LNCaP clone FGC (cell line): ENCODE data around the gene SPATA9.

Source experiments
- DNase-seq: peaks from one replicate; pipeline ENCODE4 v3.0.0-alpha.2; 2011; ENCODE audit warnings: low read depth
- H3K4me3 ChIP-seq: 2 replicates; pipeline ENCODE4 v1.5.1; 2011; ENCODE audit warnings: mild to moderate bottlenecking, low read depth, low read length, control low read depth
- TF ChIP-seq, protein P1 (sequence below): IDR thresholded peaks from 2 replicates; pipeline ENCODE4 v1.5.1; 2012; ENCODE audit warnings: mild to moderate bottlenecking; ENCODE audit not compliant: control insufficient read depth, insufficient read depth; ENCODE audit errors: extremely low read depth

SPATA9 gene

DNA sequence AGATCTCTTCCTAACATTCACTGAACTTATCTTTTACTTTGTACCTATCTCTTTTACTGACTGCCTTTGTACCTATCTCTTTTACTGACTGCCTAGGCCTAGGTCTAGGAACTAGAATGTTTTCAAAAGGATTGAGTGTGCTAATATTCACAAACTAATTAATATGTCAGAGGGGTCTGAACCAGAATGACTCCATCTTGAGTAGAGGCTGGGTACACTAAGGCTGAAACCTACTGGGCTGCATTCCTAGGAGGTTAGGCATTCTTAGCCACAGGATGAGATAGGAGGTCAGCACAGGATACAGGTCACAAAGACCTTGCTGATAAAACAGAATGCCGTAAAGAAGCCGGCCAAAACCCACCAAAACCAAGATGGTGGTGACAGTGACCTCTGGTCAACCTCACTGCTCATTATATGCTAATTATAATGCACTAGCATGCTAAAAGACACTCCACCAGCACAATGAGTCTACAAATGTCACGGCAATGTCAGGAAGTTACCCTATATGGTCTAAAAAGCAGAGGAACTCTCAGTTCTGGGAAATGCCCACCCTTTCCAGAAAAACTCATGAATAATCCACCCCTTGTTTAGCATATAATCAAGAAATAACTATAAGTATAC, 45.8 kb upstream of the SPATA9 start:
- TF ChIP-seq, protein P1, sequence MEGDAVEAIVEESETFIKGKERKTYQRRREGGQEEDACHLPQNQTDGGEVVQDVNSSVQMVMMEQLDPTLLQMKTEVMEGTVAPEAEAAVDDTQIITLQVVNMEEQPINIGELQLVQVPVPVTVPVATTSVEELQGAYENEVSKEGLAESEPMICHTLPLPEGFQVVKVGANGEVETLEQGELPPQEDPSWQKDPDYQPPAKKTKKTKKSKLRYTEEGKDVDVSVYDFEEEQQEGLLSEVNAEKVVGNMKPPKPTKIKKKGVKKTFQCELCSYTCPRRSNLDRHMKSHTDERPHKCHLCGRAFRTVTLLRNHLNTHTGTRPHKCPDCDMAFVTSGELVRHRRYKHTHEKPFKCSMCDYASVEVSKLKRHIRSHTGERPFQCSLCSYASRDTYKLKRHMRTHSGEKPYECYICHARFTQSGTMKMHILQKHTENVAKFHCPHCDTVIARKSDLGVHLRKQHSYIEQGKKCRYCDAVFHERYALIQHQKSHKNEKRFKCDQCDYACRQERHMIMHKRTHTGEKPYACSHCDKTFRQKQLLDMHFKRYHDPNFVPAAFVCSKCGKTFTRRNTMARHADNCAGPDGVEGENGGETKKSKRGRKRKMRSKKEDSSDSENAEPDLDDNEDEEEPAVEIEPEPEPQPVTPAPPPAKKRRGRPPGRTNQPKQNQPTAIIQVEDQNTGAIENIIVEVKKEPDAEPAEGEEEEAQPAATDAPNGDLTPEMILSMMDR, result no peak
- no peak overlapping the region for H3K4me3 ChIP-seq
- no peak for DNase-seq

DNA sequence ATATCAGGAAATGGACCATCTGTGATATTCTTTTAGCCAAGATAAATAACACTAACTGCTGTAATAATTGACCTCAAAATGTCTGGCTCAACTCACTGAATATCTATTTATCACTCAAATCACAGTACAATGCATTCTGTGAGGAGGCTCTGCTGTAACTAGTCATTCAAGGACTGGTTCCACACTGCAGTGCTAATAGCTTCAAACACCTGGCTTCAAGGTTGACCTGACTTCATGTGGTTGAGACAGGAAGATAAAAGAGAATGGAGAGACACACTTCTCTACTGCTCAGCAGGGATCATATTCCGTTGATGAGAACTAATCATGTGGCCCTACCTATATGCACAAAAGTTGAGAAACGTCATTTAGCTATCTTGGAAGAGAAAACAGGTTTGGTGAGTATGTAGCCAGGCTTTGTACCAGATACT, 45.0 kb upstream of the SPATA9 start:
- TF ChIP-seq, protein P1, result no peak
- DNase-seq, result no peak
- no peak overlapping the region for H3K4me3 ChIP-seq

DNA sequence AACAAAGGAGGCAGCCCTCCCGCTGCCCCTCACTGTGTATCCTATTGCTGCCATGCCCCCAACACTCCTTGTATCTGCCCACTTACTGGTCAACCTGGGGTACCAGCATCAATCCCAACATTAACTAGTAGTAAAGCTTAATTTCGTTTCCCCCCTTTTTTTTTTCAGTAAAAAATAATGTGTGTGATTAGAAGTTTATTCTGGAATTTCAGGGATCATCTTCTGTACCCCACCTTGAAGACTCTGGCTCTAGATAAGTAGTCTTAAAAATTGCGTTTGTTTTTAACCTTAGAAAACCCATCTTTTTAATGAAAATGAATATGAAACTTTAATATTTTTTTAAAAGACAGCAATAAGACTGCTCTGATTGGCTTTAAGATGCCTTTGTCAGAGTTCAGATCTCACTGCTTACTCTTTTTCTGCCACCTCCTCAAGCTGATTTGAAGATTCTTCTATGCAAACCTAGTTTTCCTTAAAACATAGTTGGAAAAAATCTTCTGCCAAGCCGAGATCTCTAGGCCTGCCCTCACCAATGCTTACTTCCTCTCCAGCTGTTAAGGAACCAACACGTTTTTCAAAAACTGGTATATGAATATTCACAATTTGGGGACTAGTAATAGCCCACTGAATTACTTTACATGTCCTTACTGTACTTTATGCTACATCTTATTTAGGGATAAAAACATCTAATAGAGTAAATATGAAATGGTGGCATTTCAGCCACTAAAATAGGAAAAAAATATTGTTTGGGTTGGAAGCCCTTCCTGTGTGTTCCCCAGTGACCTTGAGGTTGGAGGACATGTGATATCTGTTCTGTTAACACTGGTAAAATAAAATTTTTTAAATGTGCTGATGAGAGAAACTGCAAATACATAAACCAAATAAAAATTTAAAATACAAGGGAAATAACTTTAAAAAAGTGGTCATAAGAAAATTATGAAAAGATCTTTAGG, 44.3 kb upstream of the SPATA9 start:
- H3K4me3 ChIP-seq, result no peak overlapping the region
- TF ChIP-seq, protein P1, result no peak
- DNase-seq, result no peak

DNA sequence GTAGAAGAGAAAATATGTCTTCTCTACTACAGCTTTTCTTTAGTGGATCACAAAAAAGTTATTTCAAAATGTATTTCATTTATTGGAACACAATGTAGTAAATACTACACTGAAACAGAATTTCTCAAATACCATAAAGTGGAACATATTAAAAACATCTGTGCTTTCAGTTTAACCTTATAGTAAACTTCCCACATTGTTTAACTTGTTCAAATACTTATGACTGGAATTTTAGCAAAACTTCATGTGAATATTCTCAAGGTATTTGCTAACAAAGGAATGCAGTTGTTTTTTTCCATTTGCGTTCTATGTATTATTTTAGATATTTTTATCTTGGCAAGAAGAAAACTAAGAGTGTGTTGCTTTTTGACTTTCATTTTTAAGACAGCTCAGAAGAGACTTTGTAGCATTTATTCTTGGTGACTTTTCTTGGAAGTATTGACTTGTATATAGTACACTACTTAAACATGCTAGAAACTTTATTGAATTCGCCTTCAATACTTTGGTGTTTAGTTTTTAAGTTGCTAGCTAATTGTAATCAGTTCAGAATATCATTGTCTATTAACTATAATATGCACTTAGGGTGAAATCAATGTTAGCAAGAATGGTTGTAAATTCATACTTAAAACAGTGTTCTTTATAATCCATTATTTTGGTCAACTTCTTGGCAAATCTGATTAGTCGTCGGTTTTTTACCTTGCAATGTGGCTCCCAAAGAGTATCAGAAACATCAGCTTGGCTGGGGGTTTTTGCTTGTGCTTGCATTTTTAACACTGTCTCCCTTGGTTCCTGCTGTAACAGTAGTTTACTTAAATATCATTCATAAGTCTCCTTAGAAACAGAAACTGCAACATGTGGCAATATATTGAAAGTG, 43.4 kb upstream of the SPATA9 start:
- TF ChIP-seq, protein P1, result no peak
- H3K4me3 ChIP-seq, result no peak overlapping the region
- no peak for DNase-seq

DNA sequence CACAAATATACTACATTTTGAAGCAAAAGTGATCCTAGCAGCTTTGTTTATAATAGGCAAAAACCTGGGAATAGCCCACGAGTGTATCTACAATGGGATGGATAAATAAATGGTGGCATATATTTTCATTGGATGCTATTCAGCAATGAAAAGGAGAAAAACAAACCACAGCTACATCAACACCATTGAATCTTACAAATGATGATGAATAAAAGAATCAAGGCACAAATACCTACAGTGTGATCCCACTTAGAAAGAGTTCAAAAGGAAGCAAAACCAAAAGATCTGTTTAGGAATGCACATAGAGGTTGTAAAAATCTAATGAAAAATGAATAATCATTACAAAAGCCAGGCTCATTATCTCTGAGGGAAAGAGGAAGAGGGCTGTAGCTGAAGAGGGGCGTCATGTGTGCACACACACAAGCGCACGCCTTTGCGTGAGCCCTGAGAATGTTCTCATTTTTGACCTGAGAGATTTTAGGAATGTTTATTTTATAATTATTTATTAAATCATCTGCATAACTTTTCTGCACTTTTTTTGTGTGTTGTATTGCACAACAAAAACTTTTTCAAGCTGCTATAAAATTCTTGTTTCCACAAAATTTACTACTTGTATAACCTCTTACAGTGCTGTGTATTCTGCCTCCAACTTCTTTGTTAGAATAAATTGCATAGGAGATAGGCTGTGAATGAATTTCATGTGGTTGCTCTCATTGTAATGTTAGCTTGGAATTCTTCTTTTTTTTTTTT, 42.5 kb upstream of the SPATA9 start:
- TF ChIP-seq, protein P1, result no peak
- no peak for DNase-seq
- no peak overlapping the region for H3K4me3 ChIP-seq

DNA sequence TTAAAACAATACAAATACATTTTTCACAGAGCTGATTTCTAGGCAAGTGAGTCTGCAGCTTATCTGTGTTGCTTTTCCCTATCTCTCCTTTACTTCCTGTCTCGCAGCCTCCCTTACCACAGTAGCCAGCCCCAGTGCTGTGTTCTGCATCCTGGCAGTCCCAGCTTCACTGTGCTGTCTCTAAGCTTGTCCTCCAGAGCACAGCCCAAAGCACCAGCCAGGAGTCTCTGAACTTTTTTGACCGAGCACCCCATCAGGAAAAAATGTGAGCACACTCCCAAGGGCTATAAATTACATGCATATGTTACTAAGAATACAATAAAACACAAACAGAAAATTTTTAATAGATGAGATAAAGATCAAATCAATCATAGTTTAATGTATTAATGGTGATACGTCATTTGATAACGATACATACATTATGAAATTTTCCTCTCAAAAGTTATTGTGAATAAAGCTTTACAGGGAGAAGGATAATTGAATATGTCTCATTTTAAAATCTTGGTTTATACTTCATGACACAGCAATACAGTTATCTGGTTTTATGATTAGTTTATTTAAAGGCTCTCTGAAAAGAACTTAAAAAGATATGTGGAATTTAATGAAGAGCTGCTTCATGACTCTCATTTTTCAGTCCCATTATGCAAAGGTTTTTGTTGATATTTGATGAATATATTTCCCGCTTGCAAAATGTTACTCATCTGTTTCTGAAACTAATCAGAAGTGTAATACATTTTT, 41.0 kb upstream of the SPATA9 start:
- TF ChIP-seq, protein P1, result no peak
- no peak overlapping the region for H3K4me3 ChIP-seq
- no peak for DNase-seq
